NCI-H526 treated with DMSO at 0.1 percent for 48 hours (cell line): Measurements from ENCODE around the gene ASAP2.

Experiments used
- DNase-seq: peaks from one replicate; lab custom pipeline; 2025; lab: John Stamatoyannopoulos, UW

The ASAP2 gene

GRCh38 chr2:9275399-9275798 lies 68.8 kb downstream of the ASAP2 start:
- no peak for DNase-seq

DNA sequence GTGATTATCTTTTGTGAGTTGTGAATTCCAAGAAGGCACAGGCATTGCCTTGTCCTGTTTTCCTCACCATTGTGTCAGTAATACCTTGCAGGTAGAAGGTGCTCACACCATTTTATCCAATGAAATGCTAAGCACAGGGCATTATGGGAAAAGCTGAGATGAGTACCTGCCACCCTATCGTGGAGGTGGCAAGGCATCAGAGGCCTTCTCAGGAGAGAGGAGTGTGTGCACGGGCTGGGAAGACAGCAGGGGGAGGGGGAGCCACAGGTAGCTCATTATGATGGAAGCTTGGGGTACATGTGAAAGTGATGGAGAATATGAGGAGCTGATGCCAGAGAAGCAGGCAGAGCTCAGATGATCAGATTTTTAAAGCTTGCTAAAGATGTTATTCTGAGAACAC lies 69.5 kb downstream of the ASAP2 start:
- DNase-seq, result no peak

DNA sequence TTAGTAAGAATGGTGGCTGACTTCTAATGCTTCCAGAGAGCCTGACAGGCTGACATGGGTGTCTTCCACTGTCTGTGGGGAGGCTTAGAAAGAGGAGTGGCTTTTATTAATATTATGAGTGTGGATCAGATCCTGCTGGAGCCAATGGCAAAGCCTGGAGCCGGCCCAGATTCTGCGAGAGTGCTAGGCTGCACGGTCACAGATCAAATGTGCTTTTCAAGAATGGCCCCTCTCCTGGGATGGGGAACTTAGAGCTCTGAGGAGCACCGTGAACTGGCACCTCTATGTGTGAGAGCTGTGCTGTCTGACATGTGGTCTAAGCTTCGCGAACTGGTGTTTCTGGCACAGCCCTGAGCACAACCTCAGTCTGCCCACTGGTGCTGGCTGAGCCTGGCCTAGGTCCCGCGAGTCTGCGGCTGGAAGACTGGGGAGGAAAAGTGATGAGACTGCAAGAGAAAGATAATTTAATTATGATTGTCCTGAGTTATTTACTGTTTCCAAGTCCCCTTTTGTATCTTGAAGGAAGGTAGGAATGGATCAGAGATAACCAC lies 70.4 kb downstream of the ASAP2 start:
- DNase-seq, result no peak

DNA sequence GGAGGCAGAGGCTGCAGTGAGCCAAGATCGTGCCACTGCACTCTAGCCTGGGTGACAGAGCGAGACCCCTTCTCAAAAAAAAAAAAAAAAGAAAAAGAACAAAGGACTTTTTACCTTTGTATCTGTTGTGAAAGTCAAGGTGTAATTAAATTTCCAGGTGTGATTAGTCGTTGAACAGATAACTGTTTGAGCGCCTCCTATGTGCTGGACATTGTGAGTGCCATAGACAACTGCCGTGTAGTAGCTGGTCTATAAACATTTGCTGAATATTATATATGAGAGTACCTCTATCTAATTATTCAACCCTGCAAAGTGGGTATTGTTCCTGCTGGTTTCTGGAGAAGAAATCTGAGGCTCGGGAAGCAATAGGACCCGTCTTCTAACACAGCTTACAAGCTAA lies 71.8 kb downstream of the ASAP2 start:
- no peak for DNase-seq

DNA sequence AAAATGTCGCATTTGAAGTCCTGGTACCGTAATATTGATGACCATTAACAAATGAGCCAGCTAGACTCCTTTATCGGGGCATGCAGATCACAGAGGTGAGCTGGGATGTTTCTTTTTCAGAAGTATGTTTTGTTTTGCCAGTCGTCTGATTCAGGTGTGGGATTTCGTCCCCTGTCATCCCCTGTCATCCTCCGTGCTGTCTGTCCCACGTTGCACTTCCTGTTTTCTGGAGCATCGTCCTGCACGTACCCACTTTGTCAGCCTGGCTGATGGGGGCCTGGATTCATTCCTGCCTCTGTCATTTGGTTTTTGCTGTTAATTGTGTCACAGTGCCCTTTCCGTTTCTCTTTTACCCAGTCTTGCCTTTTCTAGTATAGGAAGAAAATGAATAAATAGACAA lies 72.8 kb downstream of the ASAP2 start:
- DNase-seq, result no peak

GRCh38 chr2:9280224-9280623 lies 73.6 kb downstream of the ASAP2 start:
- DNase-seq, result no peak

- DNase-seq, result no peak
Measured at GRCh38 chr2:9281145-9281544, 74.5 kb downstream of the ASAP2 start.

DNA sequence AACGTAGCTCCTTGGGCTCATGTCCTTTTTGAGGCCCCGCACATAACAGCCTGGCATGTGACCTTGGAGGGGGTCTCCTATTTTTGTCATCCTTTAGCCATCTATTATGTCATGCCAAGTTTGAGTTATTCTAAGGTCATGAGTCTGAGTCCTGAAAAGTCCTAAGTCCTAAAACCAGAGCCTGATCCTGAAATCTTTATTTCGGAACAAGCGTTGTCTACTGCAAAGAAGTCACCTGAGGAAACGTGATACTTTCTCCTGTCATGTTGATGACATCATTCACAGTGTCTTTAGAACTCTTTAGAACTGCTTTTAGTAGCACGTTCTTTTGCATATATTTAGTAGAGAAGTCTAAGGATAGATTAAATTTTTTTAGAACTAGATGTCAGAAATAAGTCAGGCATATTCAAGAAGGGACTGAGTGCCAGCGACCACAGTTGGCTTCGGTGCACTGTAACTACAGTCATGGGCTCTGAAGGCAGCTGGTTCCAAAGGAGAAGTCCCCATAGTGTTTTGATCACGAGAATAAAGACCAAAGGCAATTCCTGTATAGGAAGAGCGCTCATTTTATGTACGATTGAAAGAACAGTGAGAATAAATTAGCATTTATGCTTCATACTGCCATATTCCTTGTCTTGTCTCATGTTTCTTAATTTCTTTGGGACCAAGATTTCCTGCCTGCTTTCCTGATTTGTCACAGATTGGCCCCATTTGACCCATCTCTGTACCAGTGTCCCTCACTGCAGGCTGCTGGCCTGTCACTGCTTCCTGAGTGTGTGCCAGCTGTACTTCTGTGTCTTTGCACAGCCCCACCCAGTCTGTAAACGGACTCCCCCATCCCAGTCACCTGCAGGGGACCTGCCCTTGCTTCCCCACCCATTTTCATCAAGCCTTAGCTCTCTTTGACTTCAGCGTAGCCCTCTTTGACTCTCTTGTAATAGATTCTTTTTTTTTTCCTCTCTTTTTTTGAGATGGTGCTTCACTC lies 75.8 kb downstream of the ASAP2 start:
- DNase-seq, result no peak

DNA sequence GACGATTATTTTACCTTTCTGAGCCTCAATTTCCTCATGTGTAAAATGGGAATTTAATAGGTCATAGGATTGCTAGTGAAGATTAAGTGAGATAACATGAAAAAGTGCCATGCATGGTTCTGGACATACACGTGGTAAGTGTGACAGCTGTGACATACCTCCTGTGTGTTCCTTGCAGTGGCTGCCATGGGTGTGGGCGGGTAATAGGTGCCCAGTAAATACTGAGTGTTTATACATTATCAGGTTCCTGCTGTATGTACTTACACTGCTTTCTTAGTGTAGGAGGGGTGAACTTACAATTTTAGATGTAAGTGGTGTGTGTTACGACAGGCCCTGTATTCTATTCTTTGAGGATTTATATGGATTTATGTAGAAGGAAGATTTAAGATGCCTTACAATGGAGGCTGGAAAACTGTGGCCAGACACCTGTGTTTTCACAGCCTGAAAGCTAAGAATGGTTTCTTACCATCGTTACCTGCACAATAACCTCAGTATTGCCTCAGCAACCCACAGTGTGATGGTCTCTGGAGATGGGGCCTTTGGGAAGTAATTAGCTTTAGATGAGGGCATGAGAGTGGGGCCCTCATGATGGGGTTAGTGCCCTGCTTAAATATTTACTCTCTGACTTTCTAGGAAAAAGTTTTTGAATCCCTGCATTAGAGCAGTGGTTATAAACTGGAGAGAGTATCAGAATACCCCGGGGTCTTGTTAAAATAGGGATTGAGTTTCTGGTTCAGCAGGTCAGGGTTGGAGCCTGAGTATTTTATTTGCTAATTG lies 78.1 kb downstream of the ASAP2 start:
- no peak for DNase-seq

GRCh38 chr2:9285385-9285920 lies 78.8 kb downstream of the ASAP2 start:
- DNase-seq, result no peak

GRCh38 chr2:9285921-9286320 lies 79.3 kb downstream of the ASAP2 start:
- DNase-seq, result no peak

GRCh38 chr2:9286554-9287399 lies 80.2 kb downstream of the ASAP2 start:
- no peak for DNase-seq

- no peak for DNase-seq
Measured at GRCh38 chr2:9287400-9288045, 80.9 kb downstream of the ASAP2 start.

DNA sequence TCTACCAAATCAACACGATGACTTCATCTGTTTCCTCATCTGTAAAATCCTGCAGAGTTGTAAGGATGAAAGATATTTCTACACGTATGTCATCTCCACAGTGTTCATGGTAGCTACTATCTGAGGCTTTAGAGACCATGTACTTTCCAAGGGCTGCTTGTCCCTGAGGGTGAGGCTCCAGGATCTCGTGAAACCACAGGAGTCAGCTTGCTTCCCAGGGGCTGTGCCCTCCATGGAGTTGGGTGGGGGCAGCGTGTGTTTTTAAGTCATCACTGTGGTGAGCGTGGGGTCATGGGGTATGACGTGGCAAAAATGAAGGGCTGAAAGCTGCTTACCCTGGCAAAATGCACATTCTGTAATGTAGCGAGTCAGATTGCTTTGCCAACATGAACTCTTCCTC lies 81.6 kb downstream of the ASAP2 start:
- no peak for DNase-seq

DNA sequence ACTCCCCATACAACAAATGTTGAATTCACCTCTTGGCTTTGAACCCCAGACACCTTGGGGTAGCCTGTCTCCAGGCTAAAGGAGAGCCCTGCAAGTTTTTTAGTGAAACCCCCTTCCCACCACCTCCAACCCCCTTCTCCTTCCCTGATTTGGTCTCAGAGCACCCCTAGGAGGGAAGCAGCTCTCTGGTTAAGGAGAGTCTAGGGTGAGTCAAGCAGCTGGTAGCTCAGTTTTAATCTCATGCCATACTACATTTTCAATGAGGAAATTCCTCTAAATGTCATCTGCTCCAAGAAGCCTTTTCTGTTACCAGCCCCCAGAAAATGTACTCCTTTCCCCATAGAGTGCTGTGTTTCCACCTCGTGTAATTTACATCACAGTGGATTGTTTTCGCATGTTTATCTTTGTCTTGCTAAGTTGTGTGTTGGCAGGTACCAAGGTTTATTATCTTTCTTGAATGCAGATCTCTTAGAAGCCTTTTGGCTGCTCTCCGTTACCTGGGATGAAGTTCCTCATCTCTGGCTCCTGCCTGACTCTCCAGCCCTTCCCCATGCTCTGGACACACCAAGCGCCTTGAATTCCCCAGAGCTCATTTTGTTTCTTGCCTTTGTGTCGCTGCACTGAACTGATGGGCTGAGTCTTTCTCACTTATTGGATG lies 82.2 kb downstream of the ASAP2 start:
- DNase-seq, result no peak

GRCh38 chr2:9291331-9291730 lies 84.7 kb downstream of the ASAP2 start:
- no peak for DNase-seq

GRCh38 chr2:9291866-9292265 lies 85.3 kb downstream of the ASAP2 start:
- DNase-seq, result no peak

- DNase-seq, result no peak
Measured at GRCh38 chr2:9292426-9292825, 85.8 kb downstream of the ASAP2 start.

- no peak for DNase-seq
Measured at GRCh38 chr2:9294764-9295163, 88.2 kb downstream of the ASAP2 start.

DNA sequence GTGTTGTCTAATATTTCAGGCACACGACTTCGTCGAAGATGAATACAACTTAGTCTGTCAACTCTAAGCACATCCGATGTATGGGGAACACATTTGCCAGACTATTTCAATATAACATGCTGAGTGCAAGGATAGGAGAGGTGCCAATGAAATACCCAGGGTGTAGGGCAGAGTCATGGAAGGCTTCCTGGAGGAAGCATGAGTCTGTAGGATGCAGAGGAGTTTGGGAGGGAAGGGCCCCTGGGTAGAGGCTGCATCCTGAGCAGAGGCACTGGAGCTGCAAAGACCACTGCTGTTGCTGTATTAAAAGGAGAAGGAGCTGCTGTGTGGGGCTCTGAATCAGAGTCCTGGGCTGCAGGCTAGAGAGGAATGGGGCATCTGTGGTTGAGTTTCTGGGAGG lies 89.9 kb downstream of the ASAP2 start:
- no peak for DNase-seq

- no peak for DNase-seq
Measured at GRCh38 chr2:9297156-9297555, 90.5 kb downstream of the ASAP2 start.
